GM19043 (cell line): ENCODE measurements around the gene CARD8.

Experiments used
- ATAC-seq: cut with Tn5 transposase; IDR thresholded peaks from one replicate; pipeline ENCODE4 v1.9.1; 2021; ENCODE audit warnings: low read depth; ENCODE audit not compliant: unreplicated experiment

Gene CARD8

GRCh38 chr19:48175578-48175977 is 80.1 kb downstream of the CARD8 start:
- ATAC-seq: no peak

GRCh38 chr19:48174445-48175030 is 81.2 kb downstream of the CARD8 start:
- no peak for ATAC-seq

GRCh38 chr19:48171710-48172109 is 84.0 kb downstream of the CARD8 start:
- no peak for ATAC-seq

GRCh38 chr19:48170817-48171347 is 84.8 kb downstream of the CARD8 start:
- no peak for ATAC-seq

- peak; percentile 84 for ATAC-seq
These were observed 85.5 kb downstream of the CARD8 start, which contains the start of the genes LIG1 and ZSWIM9 for GRCh38 chr19:48169939-48170803. Gene LIG1 (minus strand): TSS chr19:48170344. CDS start chr19:48165566, 4,778 bp downstream. Gene ZSWIM9 (plus strand): TSS chr19:48170680. CDS start chr19:48171803, 1,123 bp downstream.

- no peak for ATAC-seq
These were observed 86.2 kb downstream of the CARD8 start for GRCh38 chr19:48169578-48169938.

- ATAC-seq: no peak
These were observed 87.0 kb downstream of the CARD8 start for GRCh38 chr19:48168689-48169088.

- ATAC-seq: no peak
These were observed 97.4 kb downstream of the CARD8 start for GRCh38 chr19:48158210-48158790.
